Measurements from ENCODE around the gene NEIL1.
"Not testable (repeated sequence)": the region's sequence is repeated elsewhere in the genome, so short reads cannot be mapped to it uniquely, and the experiment has no call there.

The NEIL1 gene

DNA sequence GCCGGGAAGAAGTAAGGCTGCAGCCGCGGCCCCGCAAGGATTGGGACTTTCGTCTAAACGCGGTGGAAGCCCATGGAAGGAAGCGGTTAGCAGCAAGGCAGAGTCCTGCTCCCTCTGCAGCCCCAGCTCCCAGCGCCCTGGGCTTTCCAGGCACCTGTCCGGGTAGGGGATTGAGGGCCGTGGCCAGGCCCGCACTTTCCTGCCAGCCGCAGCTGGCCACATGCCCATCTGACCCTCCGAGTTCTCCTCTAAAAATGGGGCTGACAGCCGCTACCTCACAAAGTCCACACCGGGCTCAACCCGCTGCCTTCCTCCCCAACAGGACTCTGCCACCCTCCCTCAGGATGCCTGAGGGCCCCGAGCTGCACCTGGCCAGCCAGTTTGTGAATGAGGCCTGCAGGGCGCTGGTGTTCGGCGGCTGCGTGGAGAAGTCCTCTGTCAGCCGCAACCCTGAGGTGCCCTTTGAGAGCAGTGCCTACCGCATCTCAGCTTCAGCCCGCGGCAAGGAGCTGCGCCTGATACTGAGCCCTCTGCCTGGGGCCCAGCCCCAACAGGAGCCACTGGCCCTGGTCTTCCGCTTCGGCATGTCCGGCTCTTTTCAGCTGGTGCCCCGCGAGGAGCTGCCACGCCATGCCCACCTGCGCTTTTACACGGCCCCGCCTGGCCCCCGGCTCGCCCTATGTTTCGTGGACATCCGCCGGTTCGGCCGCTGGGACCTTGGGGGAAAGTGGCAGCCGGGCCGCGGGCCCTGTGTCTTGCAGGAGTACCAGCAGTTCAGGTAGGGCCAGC lies 1.9 kb downstream of the NEIL1 start:
- peaks cover 8% of the 10 kb centered on the region for H3K4me1 ChIP-seq (ENCODE audit: low read depth, poor library complexity, severe bottlenecking)
- H3K4me2 ChIP-seq, result no peak overlapping the region
- no peak overlapping the region for H2AFZ ChIP-seq (ENCODE audit: low read depth)
- no peaks in the 10 kb centered on the region for H3K79me2 ChIP-seq (ENCODE audit: insufficient read depth, low read depth)
- TF ChIP-seq CTCF (conservative IDR thresholded peaks at IDR 0.05; ENCODE audit: low read depth, low read length), result no peak
- no peak overlapping the region for H3K9ac ChIP-seq
- peaks cover 8% of the 10 kb centered on the region; the same call in 1 of the 2 replicates for H3K27me3 ChIP-seq (ENCODE audit: insufficient read depth, low read depth)
- no peak overlapping the region for H3K27ac ChIP-seq
- no peaks in the 10 kb centered on the region for H4K20me1 ChIP-seq (ENCODE audit: insufficient read depth)
- no peak overlapping the region for H3K4me3 ChIP-seq (IDR thresholded peaks at IDR 0.05; ENCODE audit: insufficient read depth, low read depth, low read length)
- H3K36me3 ChIP-seq (ENCODE audit: insufficient read depth), result no peaks in the 10 kb centered on the region

- not testable (repeated sequence) for H2AFZ ChIP-seq (ENCODE audit: low read depth); H3K27ac ChIP-seq; H3K36me3 ChIP-seq (ENCODE audit: insufficient read depth); H3K79me2 ChIP-seq (ENCODE audit: insufficient read depth, low read depth); H3K4me1 ChIP-seq (ENCODE audit: low read depth, poor library complexity, severe bottlenecking); H3K4me2 ChIP-seq; H3K4me3 ChIP-seq (IDR thresholded peaks at IDR 0.05; ENCODE audit: insufficient read depth, low read depth, low read length); H3K9ac ChIP-seq; H4K20me1 ChIP-seq (ENCODE audit: insufficient read depth); H3K27me3 ChIP-seq (ENCODE audit: insufficient read depth, low read depth)
Measured at GRCh38 chr15:75349351-75349669, 2.5 kb downstream of the NEIL1 start.

DNA sequence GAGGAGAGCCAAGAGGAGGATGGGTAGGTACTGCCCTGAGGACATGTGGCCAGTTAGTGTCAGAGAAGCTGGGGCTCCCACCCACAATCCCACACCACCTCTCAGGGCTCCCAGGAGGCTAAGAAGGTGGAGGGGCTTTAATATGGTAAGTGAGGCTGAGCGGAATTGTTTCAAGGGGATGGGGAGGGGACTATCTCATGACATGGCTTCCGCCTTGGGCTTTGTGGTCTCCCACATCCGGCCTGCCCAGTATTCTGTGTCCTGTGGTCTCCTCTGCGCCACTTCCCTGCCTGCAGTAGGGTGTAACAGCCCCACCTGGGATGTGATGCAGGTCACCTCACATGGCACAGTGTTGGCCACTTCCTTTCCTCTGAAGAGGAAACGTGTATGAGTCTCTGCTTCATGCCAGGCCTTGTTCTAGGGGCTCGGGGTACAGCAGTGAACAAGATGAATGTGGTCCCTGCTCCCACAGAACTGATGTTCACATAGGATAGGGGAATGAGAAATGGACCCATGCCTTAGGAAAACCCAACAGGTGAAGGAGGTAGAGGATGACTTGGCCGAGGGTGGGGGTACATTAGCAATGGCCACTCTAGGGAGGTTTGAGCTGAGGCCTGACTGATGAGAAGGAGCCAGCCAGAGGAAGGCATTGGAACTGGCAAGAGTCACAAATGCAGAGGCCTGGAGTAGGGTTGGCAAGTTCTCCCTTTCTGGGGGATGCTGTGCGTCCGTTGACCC lies 3.2 kb downstream of the NEIL1 start:
- no peak overlapping the region for H2AFZ ChIP-seq (ENCODE audit: low read depth)
- H3K4me1 ChIP-seq (ENCODE audit: low read depth, poor library complexity, severe bottlenecking), result peaks cover 8% of the 10 kb centered on the region
- no peak overlapping the region for H3K9ac ChIP-seq
- no peaks in the 10 kb centered on the region for H4K20me1 ChIP-seq (ENCODE audit: insufficient read depth)
- no peaks in the 10 kb centered on the region for H3K79me2 ChIP-seq (ENCODE audit: insufficient read depth, low read depth)
- no peak overlapping the region for H3K4me3 ChIP-seq (IDR thresholded peaks at IDR 0.05; ENCODE audit: insufficient read depth, low read depth, low read length)
- no peak overlapping the region for H3K27ac ChIP-seq
- H3K36me3 ChIP-seq (ENCODE audit: insufficient read depth), result no peaks in the 10 kb centered on the region
- no peak for TF ChIP-seq CTCF (conservative IDR thresholded peaks at IDR 0.05; ENCODE audit: low read depth, low read length)
- peaks cover 8% of the 10 kb centered on the region; the same call in 1 of the 2 replicates for H3K27me3 ChIP-seq (ENCODE audit: insufficient read depth, low read depth)
- H3K4me2 ChIP-seq, result no peak overlapping the region

DNA sequence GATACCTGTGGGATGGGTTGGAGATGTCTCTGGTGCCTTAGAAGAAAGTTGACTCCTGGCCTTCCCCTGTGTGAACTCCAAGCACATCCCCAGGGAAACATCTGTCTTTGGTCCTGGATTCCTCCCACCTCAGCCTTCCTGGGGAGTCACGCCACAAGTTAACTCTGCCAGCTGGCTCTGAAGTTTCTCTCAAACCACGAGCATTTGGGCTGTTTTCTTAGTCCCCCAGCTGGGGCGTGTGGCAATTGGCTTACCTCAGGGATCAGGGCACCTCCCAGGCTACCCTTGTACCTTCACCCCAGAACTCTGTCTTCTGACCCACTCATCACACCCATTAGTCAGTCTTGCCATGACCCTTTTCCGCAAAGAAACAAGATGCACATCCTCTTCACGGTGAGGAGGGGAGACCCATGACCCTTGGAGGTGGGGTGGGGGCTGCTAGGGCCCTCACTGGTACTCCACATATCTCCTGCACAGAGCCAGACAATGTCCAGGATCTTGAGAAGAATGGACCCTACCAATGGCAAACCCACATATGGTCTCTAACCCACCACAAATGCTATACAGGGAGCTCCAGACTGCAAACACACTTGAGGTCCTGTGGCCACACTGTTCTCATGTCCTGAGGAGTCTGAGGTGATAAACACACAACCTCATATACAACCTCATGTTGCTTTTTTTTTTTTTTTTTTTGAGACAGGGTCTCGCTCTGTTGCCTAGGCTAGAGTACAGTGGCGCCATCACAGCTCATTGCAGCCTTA lies 3.9 kb downstream of the NEIL1 start:
- H4K20me1 ChIP-seq (ENCODE audit: insufficient read depth), result no peaks in the 10 kb centered on the region
- H3K27ac ChIP-seq, result no peak overlapping the region
- TF ChIP-seq CTCF (conservative IDR thresholded peaks at IDR 0.05; ENCODE audit: low read depth, low read length), result no peak
- no peak overlapping the region for H2AFZ ChIP-seq (ENCODE audit: low read depth)
- peaks cover 8% of the 10 kb centered on the region for H3K4me1 ChIP-seq (ENCODE audit: low read depth, poor library complexity, severe bottlenecking)
- H3K79me2 ChIP-seq (ENCODE audit: insufficient read depth, low read depth), result no peaks in the 10 kb centered on the region
- peaks cover 8% of the 10 kb centered on the region; the same call in 1 of the 2 replicates for H3K27me3 ChIP-seq (ENCODE audit: insufficient read depth, low read depth)
- no peak overlapping the region for H3K4me3 ChIP-seq (IDR thresholded peaks at IDR 0.05; ENCODE audit: insufficient read depth, low read depth, low read length)
- no peaks in the 10 kb centered on the region for H3K36me3 ChIP-seq (ENCODE audit: insufficient read depth)
- H3K4me2 ChIP-seq, result no peak overlapping the region; the same call in 1 of the 2 replicates
- H3K9ac ChIP-seq, result no peak overlapping the region
